Suppressor macrophage treated with lipopolysaccharide for 1 hour (primary cell): ENCODE data around the gene BPTF.
"Not testable (repeated sequence)": the region's sequence is repeated elsewhere in the genome, so short reads cannot be mapped to it uniquely, and the experiment has no call there.

Experiments
- DNase-seq, 3 donors: peaks; one replicate each; pipeline ENCODE4 v3.0.0-alpha.2; 2020 to 2022

The BPTF gene

GRCh38 chr17:67824735-67825626 is at the start of gene BPTF:
Gene BPTF, plus strand, starts transcription at chr17:67825503. Its CDS starts 222 bp downstream, at chr17:67825725.
- peak; percentile 93 to 97 (median 97) for DNase-seq

GRCh38 chr17:67779098-67779672 is 46.1 kb upstream of the BPTF start:
- peak; percentile 37 to 66 (median 56) for DNase-seq

- no peak for DNase-seq
Measured at GRCh38 chr17:67784364-67785121, 40.8 kb upstream of the BPTF start.

GRCh38 chr17:67785122-67785477 is 40.2 kb upstream of the BPTF start:
- no peak for DNase-seq

- DNase-seq: no peak
Measured at GRCh38 chr17:67785504-67785903, 39.8 kb upstream of the BPTF start.

GRCh38 chr17:67800495-67800928 is 24.8 kb upstream of the BPTF start:
- peak; percentile 80 to 85 (median 85) for DNase-seq

GRCh38 chr17:67801626-67802175 is 23.6 kb upstream of the BPTF start:
- DNase-seq: no peak

- no peak for DNase-seq
Measured at GRCh38 chr17:67810464-67810863, 14.8 kb upstream of the BPTF start.

- DNase-seq: not testable (repeated sequence)
Measured at GRCh38 chr17:67812380-67812779, 12.9 kb upstream of the BPTF start.

- no peak for DNase-seq
Measured at GRCh38 chr17:67813803-67814180, 11.5 kb upstream of the BPTF start.

- DNase-seq: no peak
Measured at GRCh38 chr17:67818110-67819002, 6.9 kb upstream of the BPTF start.

- DNase-seq: no peak
Measured at GRCh38 chr17:67819722-67820121, 5.6 kb upstream of the BPTF start.

- DNase-seq: no peak
Measured at GRCh38 chr17:67821871-67822367, 3.4 kb upstream of the BPTF start.

GRCh38 chr17:67825627-67826601 is 611 bp downstream of the BPTF start:
- DNase-seq: peak in 2 of 3 donors; percentile 41 to 68

GRCh38 chr17:67829331-67829730 is 4.0 kb downstream of the BPTF start:
- no peak for DNase-seq

- no peak for DNase-seq
Measured at GRCh38 chr17:67830440-67830839, 5.1 kb downstream of the BPTF start.

GRCh38 chr17:67831268-67831667 is 6.0 kb downstream of the BPTF start:
- DNase-seq: no peak

- DNase-seq: no peak
Measured at GRCh38 chr17:67833134-67833533, 7.8 kb downstream of the BPTF start.

GRCh38 chr17:67833946-67834631 is 8.8 kb downstream of the BPTF start:
- no peak for DNase-seq

GRCh38 chr17:67834634-67835033 is 9.3 kb downstream of the BPTF start:
- DNase-seq: no peak
